Osteoblast (primary cell): ENCODE measurements around the gene TRIM65. TPM values are rescaled to one million over a fixed set of nuclear protein-coding genes. Genes with fewer than 3 reads are reported as not detected.

Source experiments
- DNase-seq: peaks from one replicate; pipeline ENCODE4 v3.0.0; 2011; ENCODE audit warnings: low spot score, mixed read lengths; ENCODE audit not compliant: insufficient read length; ENCODE audit errors: missing footprints
- H2AFZ ChIP-seq: 2 replicates; pipeline ENCODE4 v1.6.0; 2011; ENCODE audit warnings: mild to moderate bottlenecking, low read length
- H3K27ac ChIP-seq: 2 replicates; pipeline ENCODE4 v1.5.1; 2011; ENCODE audit warnings: mild to moderate bottlenecking, low read depth, low read length, moderate library complexity
- H3K27me3 ChIP-seq: 2 replicates; pipeline ENCODE4 v1.6.0; 2012; ENCODE audit warnings: mild to moderate bottlenecking, control low read depth, inconsistent platforms, low read length, moderate library complexity; ENCODE audit not compliant: insufficient read depth
- H3K36me3 ChIP-seq: 2 replicates; pipeline ENCODE4 v1.5.1; 2011; ENCODE audit warnings: mild to moderate bottlenecking, low read length, control low read depth, moderate library complexity; ENCODE audit not compliant: insufficient read depth
- H3K4me1 ChIP-seq: 2 replicates; pipeline ENCODE4 v1.5.1; 2011; ENCODE audit warnings: mild to moderate bottlenecking, low read length, control low read depth, moderate library complexity; ENCODE audit not compliant: insufficient read depth
- H3K4me2 ChIP-seq: 2 replicates; pipeline ENCODE4 v1.6.0; 2011; ENCODE audit warnings: mild to moderate bottlenecking, low read length; ENCODE audit not compliant: insufficient read depth
- H3K4me3 ChIP-seq: fragments of 200-600 bp; sonication (generic); 3 replicates; pipeline ENCODE4 v1.5.1; 2012; ENCODE audit warnings: mild to moderate bottlenecking, low read length, inconsistent platforms; ENCODE audit not compliant: insufficient read depth
- H3K79me2 ChIP-seq: 2 replicates; pipeline ENCODE4 v1.6.0; 2012; ENCODE audit warnings: mild to moderate bottlenecking, low read length, control low read depth, inconsistent platforms; ENCODE audit not compliant: insufficient read depth
- H3K9me3 ChIP-seq: 2 replicates; pipeline ENCODE4 v1.5.1; 2011; ENCODE audit warnings: low read depth, low read length, control low read depth
- H4K20me1 ChIP-seq: 2 replicates; pipeline ENCODE4 v1.6.0; 2012; ENCODE audit warnings: mild to moderate bottlenecking, low read length, control low read depth; ENCODE audit not compliant: insufficient read depth
- total RNA-seq: library from RNA; depleted of rRNA; stranded (reverse); fragments of >200 nt; gene quantifications from 2 replicates; pipeline ENCODE4 v1.2.3, GENCODE V29; 2012
- TF ChIP-seq, protein P1 (sequence below): IDR thresholded peaks from 2 replicates; pipeline ENCODE4 v1.5.1; 2011; ENCODE audit warnings: mild to moderate bottlenecking, low read depth, low read length, moderate library complexity; ENCODE audit errors: extremely low read depth

TRIM65 gene
- total RNA-seq, 1 donor: 22.8 TPM

DNA sequence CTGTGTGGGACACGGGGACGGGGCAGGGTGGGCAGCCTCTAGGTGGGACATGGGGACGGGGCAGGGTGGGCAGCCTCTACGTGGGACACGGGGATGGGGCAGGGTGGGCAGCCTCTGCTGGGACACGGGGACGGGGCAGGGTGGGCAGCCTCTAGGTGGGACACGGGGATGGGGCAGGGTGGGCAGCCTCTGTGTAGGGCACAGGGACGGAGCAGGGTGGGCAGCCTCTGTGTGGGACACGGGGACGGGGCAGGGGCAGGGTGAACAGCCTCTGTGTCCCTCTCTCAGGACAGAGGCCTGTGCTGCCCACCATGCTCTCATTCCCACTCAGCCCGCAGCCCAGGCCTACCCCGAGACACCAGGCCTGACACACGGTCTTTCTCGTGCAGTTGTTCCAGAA lies 24.8 kb upstream of the TRIM65 start:
- TF ChIP-seq, protein P1, sequence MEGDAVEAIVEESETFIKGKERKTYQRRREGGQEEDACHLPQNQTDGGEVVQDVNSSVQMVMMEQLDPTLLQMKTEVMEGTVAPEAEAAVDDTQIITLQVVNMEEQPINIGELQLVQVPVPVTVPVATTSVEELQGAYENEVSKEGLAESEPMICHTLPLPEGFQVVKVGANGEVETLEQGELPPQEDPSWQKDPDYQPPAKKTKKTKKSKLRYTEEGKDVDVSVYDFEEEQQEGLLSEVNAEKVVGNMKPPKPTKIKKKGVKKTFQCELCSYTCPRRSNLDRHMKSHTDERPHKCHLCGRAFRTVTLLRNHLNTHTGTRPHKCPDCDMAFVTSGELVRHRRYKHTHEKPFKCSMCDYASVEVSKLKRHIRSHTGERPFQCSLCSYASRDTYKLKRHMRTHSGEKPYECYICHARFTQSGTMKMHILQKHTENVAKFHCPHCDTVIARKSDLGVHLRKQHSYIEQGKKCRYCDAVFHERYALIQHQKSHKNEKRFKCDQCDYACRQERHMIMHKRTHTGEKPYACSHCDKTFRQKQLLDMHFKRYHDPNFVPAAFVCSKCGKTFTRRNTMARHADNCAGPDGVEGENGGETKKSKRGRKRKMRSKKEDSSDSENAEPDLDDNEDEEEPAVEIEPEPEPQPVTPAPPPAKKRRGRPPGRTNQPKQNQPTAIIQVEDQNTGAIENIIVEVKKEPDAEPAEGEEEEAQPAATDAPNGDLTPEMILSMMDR: no peak
- Histone ChIP-seq H3K4me2 (no peak overlapping the region), H3K4me1 (no peaks in the 10 kb centered on the region), H3K36me3 (peaks cover 11% of the 10 kb centered on the region), H3K27me3 (no peaks in the 10 kb centered on the region), H3K79me2 (no peaks in the 10 kb centered on the region), H4K20me1 (no peaks in the 10 kb centered on the region), H2AFZ (no peak overlapping the region), H3K9me3 (no peaks in the 10 kb centered on the region), H3K27ac (no peak overlapping the region), H3K4me3 (no peak overlapping the region)
- no peak for DNase-seq

- no peaks in the 10 kb centered on the region for H3K27me3 ChIP-seq
- peak; percentile 30 for DNase-seq
- H3K4me3 ChIP-seq: no peak overlapping the region
- no peak overlapping the region for H3K27ac ChIP-seq
- no peaks in the 10 kb centered on the region for H3K4me1 ChIP-seq
- no peaks in the 10 kb centered on the region for H3K79me2 ChIP-seq
- TF ChIP-seq, protein P1: no peak
- H4K20me1 ChIP-seq: no peaks in the 10 kb centered on the region
- peaks cover under 1% of the 10 kb centered on the region for H3K36me3 ChIP-seq
- H3K4me2 ChIP-seq: no peak overlapping the region
- H3K9me3 ChIP-seq: no peaks in the 10 kb centered on the region
- no peak overlapping the region for H2AFZ ChIP-seq
These were observed 23.4 kb upstream of the TRIM65 start for GRCh38 chr17:75920045-75920560.

DNA sequence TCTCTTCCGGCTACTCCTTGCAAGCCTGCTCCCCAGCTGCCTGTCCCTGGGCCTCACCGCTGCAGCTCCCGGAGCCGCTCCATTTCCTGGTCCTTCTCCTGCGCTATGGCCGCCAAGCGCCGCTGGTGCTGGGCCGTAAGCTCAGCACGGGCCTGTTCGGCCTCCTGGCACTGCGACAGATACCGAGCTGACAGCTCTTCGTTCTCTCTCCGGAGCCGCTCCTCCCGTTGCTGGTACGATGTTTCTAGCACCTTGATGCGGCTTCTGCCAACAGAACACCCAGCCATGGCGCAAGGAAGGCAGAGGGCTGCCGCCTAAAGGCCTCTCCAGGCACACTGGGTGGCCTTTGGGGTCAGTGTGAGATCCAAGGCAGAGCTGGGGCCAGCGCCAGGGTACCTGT lies 22.9 kb upstream of the TRIM65 start:
- H3K4me1 ChIP-seq: no peaks in the 10 kb centered on the region
- no peaks in the 10 kb centered on the region for H4K20me1 ChIP-seq
- no peak overlapping the region for H2AFZ ChIP-seq
- DNase-seq: no peak
- no peaks in the 10 kb centered on the region for H3K27me3 ChIP-seq
- TF ChIP-seq, protein P1: no peak
- no peaks in the 10 kb centered on the region for H3K79me2 ChIP-seq
- no peaks in the 10 kb centered on the region for H3K36me3 ChIP-seq
- no peaks in the 10 kb centered on the region for H3K9me3 ChIP-seq
- no peak overlapping the region for H3K4me2 ChIP-seq
- no peak overlapping the region for H3K4me3 ChIP-seq
- H3K27ac ChIP-seq: no peak overlapping the region

- Histone ChIP-seq H3K27ac (no peak overlapping the region), H3K4me3 (no peak overlapping the region), H3K79me2 (no peaks in the 10 kb centered on the region), H3K4me2 (no peak overlapping the region), H3K4me1 (no peaks in the 10 kb centered on the region), H3K27me3 (no peaks in the 10 kb centered on the region), H3K36me3 (no peaks in the 10 kb centered on the region), H3K9me3 (no peaks in the 10 kb centered on the region), H2AFZ (no peak overlapping the region), H4K20me1 (no peaks in the 10 kb centered on the region)
- DNase-seq: peak; percentile 34
- TF ChIP-seq, protein P1: no peak
These were observed 21.2 kb upstream of the TRIM65 start for GRCh38 chr17:75917917-75918445.
